Activated B cell treated with CpG ODN at 0.5 μM for 24 hours (primary cell): Measurements from ENCODE around the gene SRSF3. TPM values are rescaled to one million over a fixed set of nuclear protein-coding genes. Genes with fewer than 3 reads are reported as not detected.
"Not testable (repeated sequence)": the region's sequence is repeated elsewhere in the genome, so short reads cannot be mapped to it uniquely, and the experiment has no call there.

Source experiments
- ATAC-seq: fragments of 200-7000 bp; cut with Tn5 transposase; one replicate; pipeline ENCODE4 v1.10.0; 2021; ENCODE audit warnings: low read depth, mild to moderate bottlenecking, moderate library complexity
- CTCF ChIA-PET: fragments of 350-600 bp; sonication (Branson Sonifier 250); formaldehyde crosslinking; loops from one replicate; lab custom pipeline; 2021; ENCODE audit warnings: antibody characterized with exemption; lab: Charles Lee
- POLR2A ChIA-PET: fragments of 350-600 bp; sonication (Branson Sonifier 250); formaldehyde crosslinking; loops from one replicate; lab custom pipeline; 2021; ENCODE audit warnings: antibody characterized with exemption; lab: Charles Lee
- DNase-seq: peaks from one replicate; pipeline ENCODE4 v3.0.0; 2022
- H3K27ac Mint-ChIP-seq: one replicate; pipeline ENCODE4 v1.8.0; 2020; ENCODE audit warnings: mixed read lengths
- H3K27me3 Mint-ChIP-seq: one replicate; pipeline ENCODE4 v1.8.0; 2021; ENCODE audit warnings: mixed read lengths
- H3K36me3 Mint-ChIP-seq: one replicate; pipeline ENCODE4 v1.8.0; 2021; ENCODE audit warnings: low read depth, mixed read lengths
- H3K4me1 Mint-ChIP-seq: one replicate; pipeline ENCODE4 v1.8.0; 2021; ENCODE audit warnings: mixed read lengths
- H3K4me3 Mint-ChIP-seq: one replicate; pipeline ENCODE4 v1.8.0; 2020; ENCODE audit warnings: mild to moderate bottlenecking, mixed read lengths
- H3K9me3 Mint-ChIP-seq: one replicate; pipeline ENCODE4 v1.8.0; 2020; ENCODE audit warnings: mixed read lengths
- CTCF ChIP-seq: fragments of 200-600 bp; IDR thresholded peaks from one replicate; pipeline ENCODE4 v1.8.0; 2022; ENCODE audit warnings: antibody characterized with exemption, mild to moderate bottlenecking
- intact Hi-C: fragments of 100-400 bp; cut with micrococcal nuclease; formaldehyde crosslinking; loops from one replicate; pipeline ENCODE4 v1.15.1; 2024
- total RNA-seq: library from RNA; stranded (reverse); gene quantifications from 2 replicates; pipeline ENCODE4 v1.2.3, GENCODE V29; 2022

SRSF3 gene
- total RNA-seq, 1 donor from 2014 or later = 421 TPM

GRCh38 chr6:36610956-36611336 is 16.8 kb downstream of the SRSF3 start:
- H3K4me3 Mint-ChIP-seq = no peak overlapping the region
- peak overlapping the region; percentile 57 for H3K27ac Mint-ChIP-seq

GRCh38 chr6:36611679-36612078 is 17.5 kb downstream of the SRSF3 start:
- DNase-seq, intact Hi-C loops, H3K9me3 Mint-ChIP-seq, POLR2A ChIA-PET, ATAC-seq, H3K4me3 Mint-ChIP-seq, H3K27me3 Mint-ChIP-seq: not testable (repeated sequence)
- peaks cover 43% of the 10 kb centered on the region for H3K4me1 Mint-ChIP-seq
- peaks cover 69% of the 10 kb centered on the region for H3K36me3 Mint-ChIP-seq
- CTCF ChIA-PET = interaction anchor here (1.1 kb wide), 1 partner anchor 123 kb away, joined by 4 read pairs; no protein-coding TSS in a partner anchor
- peak overlapping the region; percentile 32 for H3K27ac Mint-ChIP-seq

More at GRCh38 chr6:36610956-36611336, 16.8 kb downstream of the SRSF3 start:
- intact Hi-C loops = no loop called here
- TF ChIP-seq CTCF = no peak
- Mint-ChIP-seq H3K36me3 (peaks cover 73% of the 10 kb centered on the region), H3K27me3 (no peaks in the 10 kb centered on the region), H3K9me3 (no peaks in the 10 kb centered on the region), H3K4me1 (peaks cover 44% of the 10 kb centered on the region)
- CTCF ChIA-PET = interaction anchor here (1.3 to 4.4 kb wide), 2 partner anchors 112 to 148 kb away, joined by 3 to 19 read pairs; no protein-coding TSS in a partner anchor
- POLR2A ChIA-PET = interaction anchor here (0.6 to 6.6 kb wide), 4 partner anchors 16 to 880 kb away, joined by 3 to 83 read pairs (median 4); partner anchors contain the start of gene SRSF3
- ATAC-seq (no peak), DNase-seq (no peak)

GRCh38 chr6:36612101-36612625 is 18.0 kb downstream of the SRSF3 start:
- Mint-ChIP-seq H3K27ac (peak overlapping the region; percentile 32), H3K4me1 (peaks cover 43% of the 10 kb centered on the region), H3K4me3 (no peak overlapping the region), H3K36me3 (peaks cover 67% of the 10 kb centered on the region), H3K27me3 (no peaks in the 10 kb centered on the region), H3K9me3 (no peaks in the 10 kb centered on the region)
- ChIA-PET POLR2A (interaction anchor here (0.7 kb wide), 1 partner anchor 147 kb away, joined by 4 read pairs; no protein-coding TSS in a partner anchor), CTCF (interaction anchor here (1.1 kb wide), 1 partner anchor 123 kb away, joined by 4 read pairs; no protein-coding TSS in a partner anchor)
- intact Hi-C loops = no loop called here
- no peak for ATAC-seq
- no peak for DNase-seq
- TF ChIP-seq CTCF = no peak

- intact Hi-C loops = no loop called here
- no peak for ATAC-seq
- H3K27me3 Mint-ChIP-seq = no peaks in the 10 kb centered on the region
- H3K27ac Mint-ChIP-seq = peak overlapping the region; percentile 32
- H3K36me3 Mint-ChIP-seq = peaks cover 56% of the 10 kb centered on the region
- H3K4me3 Mint-ChIP-seq = no peak overlapping the region
- no peak for DNase-seq
- peaks cover 31% of the 10 kb centered on the region for H3K4me1 Mint-ChIP-seq
- no peak for TF ChIP-seq CTCF
- no peaks in the 10 kb centered on the region for H3K9me3 Mint-ChIP-seq
- POLR2A ChIA-PET = interaction anchor here (0.7 kb wide), 1 partner anchor 38 kb away, joined by 6 read pairs; no protein-coding TSS in a partner anchor
- CTCF ChIA-PET = interaction anchor here (3.2 kb wide), 1 partner anchor 169 kb away, joined by 42 read pairs; no protein-coding TSS in a partner anchor
Measured at GRCh38 chr6:36613200-36613995, 19.2 kb downstream of the SRSF3 start.

GRCh38 chr6:36615018-36615761 is 21.0 kb downstream of the SRSF3 start:
- H3K36me3 Mint-ChIP-seq = peaks cover 40% of the 10 kb centered on the region
- no peaks in the 10 kb centered on the region for H3K27me3 Mint-ChIP-seq
- ATAC-seq = peak; percentile 84

More at GRCh38 chr6:36615018-36615761, 21.0 kb downstream of the SRSF3 start:
- Mint-ChIP-seq H3K27ac (peak overlapping the region; percentile 66), H3K4me3 (no peak overlapping the region), H3K9me3 (no peaks in the 10 kb centered on the region), H3K4me1 (peaks cover 21% of the 10 kb centered on the region)
- peak; percentile 83 for TF ChIP-seq CTCF
- intact Hi-C loops = loop anchor here (1.0 to 2.0 kb wide), 6 partner anchors 65 to 596 kb away; no protein-coding TSS in a partner anchor
- no peak for DNase-seq
- CTCF ChIA-PET = interaction anchor here (0.6 to 6.7 kb wide), 28 partner anchors 8 to 403 kb away, joined by 3 to 121 read pairs (median 4); partner anchors contain the start of genes CDKN1A and PPIL1
- POLR2A ChIA-PET = interaction anchor here (0.6 to 2.0 kb wide), 15 partner anchors 9 to 562 kb away, joined by 3 to 41 read pairs (median 5); partner anchors contain the start of genes CDKN1A and SRSF3
